DMS53 (cell line): Measurements from ENCODE around the gene TRAPPC10.

Experiments used
- DNase-seq: peaks from one replicate; lab custom pipeline; 2025; lab: John Stamatoyannopoulos, UW

TRAPPC10 gene

DNA sequence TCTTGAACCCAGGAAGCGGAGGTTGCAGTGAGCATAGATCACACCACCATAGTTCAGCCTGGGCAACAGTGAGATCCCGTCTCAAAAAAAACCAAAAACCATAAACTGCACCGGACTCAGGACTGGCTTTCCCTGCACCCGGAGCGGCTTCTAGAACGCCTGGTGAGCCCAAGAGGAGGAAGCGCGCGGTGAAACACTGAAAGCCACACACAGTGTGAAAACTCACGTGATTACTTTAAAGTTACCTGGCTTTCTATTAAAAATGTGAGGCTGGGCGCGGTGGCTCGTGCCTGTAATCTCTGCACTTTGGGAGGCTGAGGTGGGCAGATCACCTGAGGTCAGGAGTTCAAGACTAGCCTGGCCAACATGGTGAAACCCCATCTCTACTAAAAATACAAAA lies 7.0 kb upstream of the TRAPPC10 start:
- no peak for DNase-seq

DNA sequence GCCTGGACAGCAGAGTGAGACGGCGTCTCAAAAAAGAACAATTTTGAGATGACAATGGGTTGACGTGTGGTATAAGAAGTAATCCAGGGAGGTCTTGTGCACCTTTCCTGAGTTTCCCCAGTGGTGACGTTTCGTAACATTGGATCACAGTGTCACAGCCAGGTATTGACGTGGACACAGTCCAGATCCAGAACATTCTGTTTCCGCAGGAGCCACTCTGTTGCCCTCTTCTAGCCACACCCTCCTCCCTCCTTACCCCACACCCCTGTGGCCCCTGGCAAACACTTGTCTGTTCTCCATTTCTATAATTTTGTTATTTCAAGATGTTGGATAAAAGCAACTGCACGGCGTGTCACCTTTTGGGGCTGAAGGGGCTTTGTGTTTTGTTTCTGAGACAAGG lies 6.5 kb upstream of the TRAPPC10 start:
- DNase-seq: no peak

DNA sequence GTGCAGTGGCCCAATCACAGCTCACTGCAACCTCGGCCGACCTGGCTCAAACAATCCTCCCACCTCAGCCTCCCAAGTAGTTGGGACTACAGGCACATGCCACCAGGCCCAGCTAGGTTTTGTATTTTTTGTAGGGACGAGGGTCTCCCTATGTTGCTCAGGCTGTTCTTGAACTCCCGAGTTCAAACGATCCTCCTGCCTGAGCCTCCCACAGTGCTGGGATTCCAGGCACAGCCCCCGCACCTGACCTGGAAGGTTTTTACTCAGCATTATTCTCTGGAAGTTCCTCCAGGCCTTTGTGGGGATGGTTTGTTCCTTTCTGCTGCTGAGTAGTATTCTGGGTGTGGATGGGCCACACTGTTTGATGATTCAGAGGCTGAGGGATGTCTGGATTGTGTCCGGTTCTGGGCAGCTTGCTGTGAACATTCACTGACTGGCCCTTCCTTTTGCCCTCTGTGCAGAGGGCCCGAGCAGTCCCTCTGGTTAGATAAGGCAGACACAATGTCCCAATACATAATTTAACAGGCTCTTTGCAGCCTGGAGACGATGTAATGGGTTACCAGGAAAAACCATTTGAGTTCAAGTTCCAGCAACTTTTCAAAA lies 6.0 kb upstream of the TRAPPC10 start:
- DNase-seq: no peak

DNA sequence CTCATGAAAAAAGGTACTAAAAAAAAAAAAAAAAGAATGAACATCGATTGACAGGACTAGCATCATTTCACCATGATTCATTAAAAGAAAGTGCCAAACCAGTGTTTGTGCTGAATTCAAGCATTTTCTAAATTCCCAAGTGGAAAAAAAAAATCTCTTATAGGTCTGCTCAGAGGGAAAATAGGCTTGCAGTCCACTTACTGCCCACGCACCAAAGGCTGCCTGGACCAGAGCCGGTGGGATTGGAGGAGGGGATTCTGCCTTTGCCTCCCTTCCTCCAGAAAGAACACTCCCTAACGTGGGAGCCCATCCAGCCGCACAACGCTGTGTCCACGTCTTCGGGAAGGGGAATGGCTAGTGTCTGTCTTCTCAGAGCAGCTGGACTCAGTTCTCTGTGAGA lies 5.5 kb upstream of the TRAPPC10 start:
- DNase-seq: no peak

- no peak for DNase-seq
Measured at GRCh38 chr21:44010429-44010828, 1.7 kb upstream of the TRAPPC10 start.

DNA sequence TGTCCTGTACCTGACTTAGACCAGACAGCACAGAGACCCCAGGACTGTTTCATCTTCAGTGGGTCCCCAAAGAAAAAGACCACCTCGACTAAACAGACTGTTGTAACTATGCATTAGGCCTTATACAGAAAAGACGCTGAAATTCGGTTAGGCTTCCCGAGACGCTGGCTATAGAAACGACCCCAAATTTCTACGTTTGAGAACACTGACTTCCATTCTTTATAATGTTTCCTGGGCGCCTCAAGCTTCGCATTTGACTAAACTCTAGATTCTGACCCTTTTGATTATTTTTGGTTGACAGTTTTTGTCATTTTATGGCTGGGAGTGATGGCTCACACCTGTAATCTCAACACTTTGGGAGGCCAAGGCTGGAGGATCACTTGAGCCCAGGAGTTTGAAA lies 986 bp upstream of the TRAPPC10 start:
- no peak for DNase-seq

DNA sequence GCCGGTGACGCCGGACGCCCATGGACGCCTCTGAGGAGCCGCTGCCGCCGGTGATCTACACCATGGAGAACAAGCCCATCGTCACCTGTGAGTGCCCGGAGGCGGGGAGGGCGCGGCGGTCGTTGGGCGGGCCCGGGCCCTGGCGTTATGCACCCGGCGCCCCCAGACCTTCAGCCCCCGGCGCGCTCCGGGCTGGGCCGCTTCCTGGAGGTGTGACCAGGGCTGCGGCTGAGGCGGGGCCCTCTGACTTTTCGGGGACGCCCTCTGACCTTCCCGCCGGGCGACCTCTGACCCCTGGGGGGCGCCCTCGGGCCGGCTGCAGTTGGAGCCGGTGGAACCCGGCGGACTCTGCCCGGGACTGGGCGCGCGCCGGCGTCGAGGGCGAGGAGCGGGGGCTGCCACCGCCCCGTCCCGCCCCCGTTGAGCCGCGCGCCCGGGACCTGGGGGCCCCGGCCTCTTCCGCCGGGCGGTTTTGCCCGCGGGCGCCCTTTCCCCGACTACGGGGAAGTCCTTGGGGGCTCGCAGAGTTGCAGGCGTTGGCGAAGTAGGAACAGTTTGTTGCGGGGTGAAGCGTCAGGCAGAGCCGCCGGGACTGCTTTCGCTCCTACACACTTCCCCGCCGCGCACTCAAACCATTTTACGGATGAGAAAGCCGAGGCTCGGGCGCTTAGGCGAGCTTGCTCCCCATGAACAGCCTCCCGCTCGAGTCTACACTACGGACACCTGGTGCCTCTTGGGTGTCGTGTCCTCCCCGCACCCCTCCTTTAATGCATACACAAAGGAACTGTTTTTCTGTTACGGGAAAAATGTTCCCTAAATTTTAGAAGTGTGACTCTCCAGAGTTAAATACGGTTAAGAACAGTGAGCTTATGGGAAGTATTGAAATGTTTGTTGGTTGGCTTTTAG lies 618 bp downstream of the TRAPPC10 start:
- DNase-seq: peak; percentile 73

- peak; percentile 54 for DNase-seq
Measured at GRCh38 chr21:44013380-44014088, 1.4 kb downstream of the TRAPPC10 start.

DNA sequence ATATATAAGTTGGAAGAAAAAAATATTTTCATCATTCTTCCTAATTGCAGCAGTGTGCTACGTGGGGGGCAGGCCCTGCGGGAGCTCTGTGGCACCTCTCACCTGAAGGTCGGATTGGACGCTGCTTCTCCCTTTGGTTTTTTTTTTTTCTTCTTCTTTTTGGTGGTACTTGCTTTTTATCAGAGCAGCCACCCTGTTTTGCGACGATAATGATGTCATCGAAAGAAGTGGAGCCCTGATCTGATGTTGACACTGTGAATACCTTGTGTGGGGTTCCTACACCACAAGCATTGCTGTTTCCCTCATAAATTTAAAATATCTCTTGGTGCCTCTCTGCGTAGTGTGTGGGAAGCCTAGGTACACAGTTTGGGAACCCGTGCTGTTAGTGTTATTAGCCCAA lies 5.5 kb downstream of the TRAPPC10 start:
- no peak for DNase-seq

DNA sequence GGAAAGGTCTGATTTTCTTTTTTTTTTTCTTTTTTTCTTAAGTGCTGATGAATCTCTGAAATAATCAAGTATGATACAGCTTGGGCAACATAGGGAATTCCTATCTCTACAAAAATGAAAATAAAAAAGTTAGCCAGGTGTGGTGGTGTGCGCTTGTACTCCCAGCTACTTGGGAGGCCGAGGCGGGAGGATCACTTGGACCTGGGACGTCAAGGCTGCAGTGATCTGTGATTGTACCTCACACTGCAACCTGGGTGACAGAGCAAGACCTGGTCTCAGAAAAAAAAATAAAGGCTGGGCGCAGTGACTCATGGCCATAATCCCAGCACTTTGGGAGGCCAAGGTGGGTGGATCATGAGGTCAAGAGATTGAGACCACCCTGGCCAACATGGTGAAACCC lies 6.0 kb downstream of the TRAPPC10 start:
- DNase-seq: no peak

- DNase-seq: no peak
Measured at GRCh38 chr21:44018813-44019567, 6.9 kb downstream of the TRAPPC10 start.

- no peak for DNase-seq
Measured at GRCh38 chr21:44019568-44019958, 7.5 kb downstream of the TRAPPC10 start.

DNA sequence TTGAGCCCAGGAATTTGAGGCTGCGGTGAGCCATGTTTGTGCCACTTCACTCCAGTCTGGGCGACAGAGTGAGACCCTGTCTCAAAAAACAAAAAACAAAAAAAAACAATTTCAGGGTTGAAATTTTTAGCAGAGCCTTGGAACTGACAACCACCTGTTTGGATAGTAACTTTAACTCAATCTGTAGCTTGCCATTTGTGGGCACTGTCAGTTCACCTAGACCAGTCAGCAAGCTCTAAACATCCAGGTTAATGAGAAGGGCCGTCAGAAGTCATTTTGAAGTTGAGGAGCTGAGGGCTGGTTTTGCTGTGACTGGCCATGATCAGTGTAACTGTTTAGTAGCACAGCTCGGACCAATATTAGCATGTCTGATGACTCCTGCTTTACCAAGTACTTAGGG lies 8.4 kb downstream of the TRAPPC10 start:
- DNase-seq: no peak

DNA sequence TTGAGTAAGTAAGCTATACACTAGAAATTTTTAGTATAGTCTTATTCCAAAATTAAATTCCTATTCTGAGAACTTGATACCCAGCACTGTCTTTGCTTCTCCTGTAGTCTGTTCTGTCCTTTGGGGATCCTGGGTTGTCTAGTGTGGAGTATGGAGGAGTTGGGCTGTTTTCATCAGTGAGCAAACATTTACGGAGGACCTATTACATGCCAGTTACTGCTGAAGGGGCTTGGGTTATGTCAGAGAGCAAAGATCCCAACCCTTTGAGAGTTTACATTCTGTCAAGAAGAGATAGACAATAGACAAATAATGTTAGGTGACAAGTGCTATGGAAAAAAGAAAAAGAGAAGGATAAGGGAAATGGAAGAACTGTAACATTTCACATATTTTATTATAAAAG lies 9.0 kb downstream of the TRAPPC10 start:
- DNase-seq: no peak

DNA sequence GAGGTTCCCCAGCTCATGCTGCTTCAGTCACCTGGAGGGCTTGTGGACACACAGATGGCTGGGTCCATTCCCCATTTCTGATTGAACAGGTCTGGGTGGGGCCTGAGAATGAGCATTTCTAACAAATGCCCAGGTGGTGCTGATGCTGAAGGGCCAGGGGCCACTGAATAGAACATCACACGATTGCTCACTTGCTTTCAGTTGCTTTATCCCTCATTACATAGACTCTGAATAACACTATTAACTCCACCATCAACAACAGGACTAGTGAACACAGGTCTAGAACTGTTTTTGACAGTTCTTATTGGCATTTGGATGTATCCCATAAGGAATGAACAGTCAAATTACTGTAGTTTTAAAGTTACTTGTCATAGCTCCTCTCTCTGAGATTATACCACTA lies 12.1 kb downstream of the TRAPPC10 start:
- DNase-seq: no peak

GRCh38 chr21:44024887-44025353 lies 12.8 kb downstream of the TRAPPC10 start:
- no peak for DNase-seq

DNA sequence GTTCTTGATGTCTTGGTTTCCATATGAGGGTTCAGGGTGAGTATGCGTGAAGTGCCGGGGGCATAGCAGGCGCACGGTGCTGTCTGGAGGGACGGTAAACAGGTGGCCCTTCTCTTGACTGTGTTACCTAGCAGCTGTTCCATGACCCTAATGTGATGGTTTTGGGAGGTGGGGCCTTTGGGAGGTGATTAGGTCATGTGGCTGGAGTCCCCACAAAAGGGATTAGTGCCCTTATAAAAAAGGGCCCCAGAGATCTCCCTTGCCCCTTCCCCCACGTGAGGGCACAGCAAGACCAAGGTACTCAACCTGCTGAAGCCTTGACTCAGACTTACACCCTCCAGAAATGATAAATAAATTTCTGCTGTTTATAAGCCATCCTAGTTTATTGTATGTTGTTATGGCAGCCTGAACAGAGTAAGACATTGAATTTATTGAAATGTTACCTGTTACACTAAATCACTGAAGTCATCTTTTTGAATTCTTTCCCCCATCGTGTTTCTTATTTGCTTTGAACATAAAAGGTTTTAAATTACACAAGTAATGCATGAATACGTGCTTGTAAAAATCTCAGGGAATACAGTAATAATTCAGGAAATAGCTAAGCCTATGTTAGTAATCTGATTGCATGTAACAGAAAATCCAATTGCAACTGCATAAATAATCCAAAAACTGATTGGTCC lies 15.6 kb downstream of the TRAPPC10 start:
- DNase-seq: no peak

GRCh38 chr21:44028287-44028659 lies 16.2 kb downstream of the TRAPPC10 start:
- DNase-seq: no peak

DNA sequence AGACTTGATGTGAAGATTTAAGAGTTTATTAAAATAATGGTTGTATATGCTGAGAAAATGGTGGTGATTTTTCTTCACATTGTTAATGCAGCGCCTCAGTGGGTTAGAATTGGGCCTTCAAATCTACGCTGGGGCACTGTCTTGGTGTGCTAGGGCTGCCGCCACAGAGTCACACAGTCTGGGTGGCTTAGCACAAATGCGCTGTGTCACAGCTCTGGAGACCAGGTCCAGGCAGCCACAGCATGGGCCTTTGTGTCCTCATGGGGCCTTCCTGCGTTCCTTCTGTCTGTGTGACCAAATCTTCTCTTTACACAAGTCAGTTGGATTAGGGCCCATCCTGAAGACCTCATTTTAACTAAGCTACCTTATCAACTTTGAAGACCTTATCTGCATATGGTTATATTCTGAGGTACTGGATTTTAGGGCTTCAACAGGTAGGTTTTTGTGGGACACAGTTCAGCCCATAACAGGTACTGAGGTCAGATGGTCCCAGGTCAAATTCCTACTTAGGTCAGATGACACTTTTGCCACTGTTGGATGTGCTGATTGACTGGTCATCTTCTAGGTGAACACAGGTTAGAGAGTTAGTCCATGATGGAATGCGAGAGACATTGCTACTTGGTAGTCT lies 17.5 kb downstream of the TRAPPC10 start:
- no peak for DNase-seq

GRCh38 chr21:44035244-44035643 lies 23.1 kb downstream of the TRAPPC10 start:
- no peak for DNase-seq

DNA sequence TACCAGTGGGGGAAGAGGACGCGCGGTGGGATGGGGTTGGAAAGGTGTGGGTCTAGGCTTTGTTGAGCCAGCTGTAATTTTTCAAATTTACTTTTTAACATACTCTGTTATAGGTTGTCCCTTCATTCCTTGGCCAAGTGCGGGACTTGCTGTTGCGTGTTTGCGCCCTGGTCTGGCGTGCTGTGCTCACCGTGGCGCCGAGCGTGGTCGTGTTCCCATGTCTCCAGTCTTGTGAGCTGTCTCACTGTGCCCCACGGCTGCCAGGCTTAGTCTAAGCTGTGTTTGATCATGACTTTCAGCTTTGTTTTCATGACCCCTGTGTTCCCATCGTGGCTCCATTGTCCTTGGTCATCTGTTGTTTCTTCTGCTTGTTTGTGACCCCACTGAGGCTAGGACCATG lies 26.0 kb downstream of the TRAPPC10 start:
- DNase-seq: no peak
